Measurements from ENCODE around the gene SPRTN. TPM values are rescaled to one million over a fixed set of nuclear protein-coding genes. Genes with fewer than 3 reads are reported as not detected.

The SPRTN gene
- total RNA-seq, 1 donor from 2014 or later = 10.5 TPM

DNA sequence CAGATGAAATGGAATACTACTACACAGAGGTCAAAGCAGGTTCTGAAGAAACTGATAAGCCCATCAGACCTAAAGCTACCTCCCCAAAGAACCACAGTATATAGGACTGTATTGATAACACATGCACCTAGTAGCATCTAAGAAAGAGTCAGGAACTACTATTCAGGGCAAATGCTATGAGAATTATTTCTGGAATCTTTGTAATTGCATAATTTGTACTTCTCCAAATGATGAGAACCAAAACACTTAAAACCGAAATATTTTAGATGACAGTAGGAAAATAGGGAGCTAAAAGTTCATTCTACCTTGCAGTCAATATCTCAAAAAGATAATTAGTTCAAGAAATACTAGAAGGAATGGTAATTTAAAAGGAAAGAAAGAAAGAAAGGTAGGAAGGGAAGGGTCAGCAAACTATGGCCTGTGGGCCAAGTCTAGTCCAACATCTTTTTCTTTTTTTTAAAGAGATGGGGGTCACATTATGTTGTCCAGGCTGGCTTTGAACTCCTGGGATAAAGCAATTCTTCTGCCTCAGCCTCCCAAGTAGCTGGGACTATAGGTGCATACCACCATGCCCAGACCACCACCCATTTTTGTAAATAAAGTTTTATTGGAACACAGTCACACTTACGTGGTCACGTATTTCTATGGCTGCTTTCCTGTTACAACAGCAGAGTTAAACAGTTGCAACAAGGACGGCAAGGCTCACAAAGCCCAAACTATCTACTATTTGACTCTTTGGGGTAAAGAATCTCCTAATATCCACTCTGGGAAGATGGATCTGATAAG lies 60.0 kb downstream of the SPRTN start:
- intact Hi-C loops (cut with DNase I) = no loop called here
- no peak for DNase-seq (ENCODE audit: low spot score)

GRCh38 chr1:231401478-231401877 lies 63.4 kb downstream of the SPRTN start:
- no peak for ATAC-seq
- intact Hi-C loops (cut with DNase I) = no loop called here

More for the DNA sequence above, 60.0 kb downstream of the SPRTN start:
- no peak for ATAC-seq

GRCh38 chr1:231404318-231404717 lies 66.2 kb downstream of the SPRTN start:
- intact Hi-C loops (cut with DNase I) = no loop called here
- ATAC-seq = no peak
- no peak for DNase-seq (ENCODE audit: low spot score)

More at GRCh38 chr1:231401478-231401877, 63.4 kb downstream of the SPRTN start:
- DNase-seq (ENCODE audit: low spot score) = no peak

Other genes starting within 250 kb of the SPRTN start
- 0.04 TPM for gene TRIM67, start 176.2 kb upstream of the SPRTN start, total RNA-seq
- 35.7 TPM for gene GNPAT, start 97.1 kb upstream of the SPRTN start, total RNA-seq
- 15.9 TPM for gene EXOC8, start 441 bp upstream of the SPRTN start, total RNA-seq
- gene EGLN1, start 84.0 kb downstream of the SPRTN start, total RNA-seq = 45.5 TPM
- 41.6 TPM for gene TSNAX, start 190.4 kb downstream of the SPRTN start, total RNA-seq

Data from sciatic nerve (tissue), 2 donors.